Activated CD8-positive, alpha-beta T cell treated with anti-CD3 and anti-CD28 coated beads, Interleukin-2, amount 10 ng/mL, durations not matched to agents 7 days and 5 days (primary cell): ENCODE data around the gene EPHA8. TPM values are rescaled to one million over a fixed set of nuclear protein-coding genes. Genes with fewer than 3 reads are reported as not detected.

ENCODE experiments used
- ATAC-seq: fragments of 150-1000 bp; cut with Tn5 transposase; one replicate; pipeline ENCODE4 v1.10.0; 2021; ENCODE audit warnings: moderate library complexity
- CTCF ChIA-PET: fragments of 350-600 bp; sonication (Branson Sonifier 250); formaldehyde crosslinking; loops from one replicate; lab custom pipeline; 2021; ENCODE audit warnings: antibody characterized with exemption; lab: Charles Lee
- POLR2A ChIA-PET: fragments of 350-600 bp; sonication (Branson Sonifier 250); formaldehyde crosslinking; loops from one replicate; lab custom pipeline; 2021; ENCODE audit warnings: antibody characterized with exemption; lab: Charles Lee
- DNase-seq: peaks from one replicate; pipeline ENCODE4 v3.0.0-alpha.2; 2020
- H3K27ac Mint-ChIP-seq: one replicate; pipeline ENCODE4 v1.8.0; 2021; ENCODE audit warnings: mild to moderate bottlenecking, mixed read lengths
- H3K27me3 Mint-ChIP-seq: one replicate; pipeline ENCODE4 v1.8.0; 2021; ENCODE audit warnings: low read depth, mixed read lengths
- H3K36me3 Mint-ChIP-seq: one replicate; pipeline ENCODE4 v1.8.0; 2021; ENCODE audit warnings: low read depth, mixed read lengths
- H3K4me1 Mint-ChIP-seq: one replicate; pipeline ENCODE4 v1.8.0; 2021; ENCODE audit warnings: low read depth, mixed read lengths
- H3K4me3 Mint-ChIP-seq: one replicate; pipeline ENCODE4 v1.8.0; 2021; ENCODE audit warnings: mild to moderate bottlenecking, mixed read lengths
- H3K9me3 Mint-ChIP-seq: one replicate; pipeline ENCODE4 v1.8.0; 2022; ENCODE audit warnings: mixed read lengths; ENCODE audit not compliant: insufficient read depth
- total RNA-seq, 2 experiments: library from RNA; stranded (reverse); gene quantifications; one replicate each; pipeline ENCODE4 v1.2.3, GENCODE V29; 2021

Gene EPHA8
- total RNA-seq, 2 experiments from 2014 or later: not detected

- H3K27ac Mint-ChIP-seq: no peak overlapping the region
- CTCF ChIA-PET: no interaction called here
- ATAC-seq (no peak), DNase-seq (no peak)
- POLR2A ChIA-PET: interaction anchor here (1.5 kb wide), 1 partner anchor 11 kb away, joined by 4 read pairs; no protein-coding TSS in a partner anchor
- H3K36me3 Mint-ChIP-seq: no peaks in the 10 kb centered on the region
- no peaks in the 10 kb centered on the region for H3K27me3 Mint-ChIP-seq
- no peak overlapping the region for H3K4me3 Mint-ChIP-seq
- H3K9me3 Mint-ChIP-seq: no peaks in the 10 kb centered on the region
- peaks cover 22% of the 10 kb centered on the region for H3K4me1 Mint-ChIP-seq
Measured at GRCh38 chr1:22537441-22538139, 25.7 kb upstream of the EPHA8 start.

- DNase-seq (no peak), ATAC-seq (no peak)
- ChIA-PET POLR2A (no interaction called here), CTCF (interaction anchor here (0.7 kb wide), 1 partner anchor 398 kb away, joined by 3 read pairs; no protein-coding TSS in a partner anchor)
- Mint-ChIP-seq H3K27ac (peak overlapping the region; percentile 12), H3K4me1 (peaks cover 22% of the 10 kb centered on the region), H3K4me3 (no peak overlapping the region), H3K36me3 (no peaks in the 10 kb centered on the region), H3K27me3 (no peaks in the 10 kb centered on the region), H3K9me3 (no peaks in the 10 kb centered on the region)
Measured at GRCh38 chr1:22539510-22540118, 23.7 kb upstream of the EPHA8 start.

DNA sequence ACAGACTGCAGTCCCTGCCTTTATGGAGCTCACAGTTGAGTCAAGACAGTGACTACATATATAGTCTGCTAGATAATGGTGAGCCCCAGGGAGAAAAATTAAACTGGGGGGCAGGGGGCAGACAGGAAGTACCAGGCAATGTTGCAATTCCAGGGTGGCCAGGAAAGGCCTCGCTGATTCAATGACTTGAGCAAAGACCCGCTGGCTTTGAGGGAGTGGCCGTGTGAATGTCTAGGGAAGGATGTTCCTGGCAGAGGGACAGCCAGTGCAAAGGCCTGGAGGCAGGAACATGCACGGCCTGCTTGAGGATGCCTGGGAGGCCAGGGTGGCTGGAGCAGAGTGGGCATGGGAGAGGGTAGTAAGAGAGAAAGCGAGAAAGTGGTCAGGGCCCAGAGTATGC lies 23.0 kb upstream of the EPHA8 start:
- H3K27me3 Mint-ChIP-seq: no peaks in the 10 kb centered on the region
- DNase-seq (no peak), ATAC-seq (no peak)
- H3K4me1 Mint-ChIP-seq: peaks cover 22% of the 10 kb centered on the region
- no peaks in the 10 kb centered on the region for H3K36me3 Mint-ChIP-seq
- no peaks in the 10 kb centered on the region for H3K9me3 Mint-ChIP-seq
- peak overlapping the region; percentile 49 for H3K27ac Mint-ChIP-seq
- ChIA-PET CTCF (interaction anchor here (0.7 kb wide), 1 partner anchor 399 kb away, joined by 3 read pairs; no protein-coding TSS in a partner anchor), POLR2A (no interaction called here)
- no peak overlapping the region for H3K4me3 Mint-ChIP-seq

DNA sequence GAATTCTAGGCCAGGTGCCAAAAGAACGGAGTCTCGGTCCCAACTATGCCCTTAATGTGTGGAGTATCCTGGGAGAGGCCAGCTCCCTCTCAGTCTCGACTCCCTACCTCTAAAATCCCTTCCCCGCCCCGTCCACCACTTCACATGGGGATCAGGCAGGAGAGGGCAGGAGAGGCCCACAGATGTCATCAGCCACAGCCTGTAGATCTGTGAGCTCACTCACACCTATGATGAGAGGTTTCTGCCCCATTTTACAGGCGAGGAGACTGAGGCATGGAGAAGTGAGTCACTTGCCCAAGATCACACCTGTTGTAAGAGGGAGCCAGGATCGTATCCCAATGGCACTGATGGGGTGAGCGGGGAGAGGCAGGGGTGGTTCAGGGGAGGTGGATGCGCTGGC lies 20.4 kb upstream of the EPHA8 start:
- POLR2A ChIA-PET: no interaction called here

GRCh38 chr1:22543679-22544078 lies 19.6 kb upstream of the EPHA8 start:
- POLR2A ChIA-PET: no interaction called here
- no peaks in the 10 kb centered on the region for H3K36me3 Mint-ChIP-seq
- no peak overlapping the region for H3K4me3 Mint-ChIP-seq
- H3K27me3 Mint-ChIP-seq: peaks cover 17% of the 10 kb centered on the region
- no peak overlapping the region for H3K27ac Mint-ChIP-seq
- ATAC-seq (no peak), DNase-seq (no peak)
- CTCF ChIA-PET: no interaction called here
- H3K4me1 Mint-ChIP-seq: peaks cover 14% of the 10 kb centered on the region
- H3K9me3 Mint-ChIP-seq: no peaks in the 10 kb centered on the region

More for the DNA sequence above, 20.4 kb upstream of the EPHA8 start:
- CTCF ChIA-PET: no interaction called here
- Mint-ChIP-seq H3K27me3 (peaks cover 12% of the 10 kb centered on the region), H3K4me1 (peaks cover 22% of the 10 kb centered on the region), H3K4me3 (no peak overlapping the region), H3K9me3 (no peaks in the 10 kb centered on the region), H3K27ac (no peak overlapping the region), H3K36me3 (no peaks in the 10 kb centered on the region)
- DNase-seq (no peak), ATAC-seq (no peak)

DNA sequence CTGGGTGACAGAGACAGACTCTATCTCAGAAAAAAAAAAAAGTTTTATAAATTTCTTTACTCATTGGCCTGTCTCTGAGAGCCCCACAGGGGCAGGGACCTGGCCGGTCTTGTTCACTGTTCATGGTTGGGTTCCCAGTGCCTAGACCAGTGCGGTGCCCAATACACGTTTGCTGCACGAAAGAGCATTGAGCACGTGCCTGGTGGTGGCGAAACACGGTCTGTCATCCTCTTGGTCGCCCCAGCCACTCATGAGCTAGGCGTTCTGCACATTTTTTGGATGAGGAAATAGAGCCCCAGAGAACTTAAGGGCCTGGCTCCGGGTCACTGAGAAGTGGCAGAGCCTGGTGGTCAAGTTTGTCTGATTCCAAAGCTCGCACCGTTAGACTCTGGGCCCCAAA lies 18.7 kb upstream of the EPHA8 start:
- ChIA-PET CTCF (no interaction called here), POLR2A (no interaction called here)
- no peak for DNase-seq
- Mint-ChIP-seq H3K4me1 (peaks cover 6% of the 10 kb centered on the region), H3K27ac (no peak overlapping the region), H3K27me3 (peaks cover 23% of the 10 kb centered on the region), H3K4me3 (no peak overlapping the region), H3K9me3 (no peaks in the 10 kb centered on the region), H3K36me3 (no peaks in the 10 kb centered on the region)
- no peak for ATAC-seq

DNA sequence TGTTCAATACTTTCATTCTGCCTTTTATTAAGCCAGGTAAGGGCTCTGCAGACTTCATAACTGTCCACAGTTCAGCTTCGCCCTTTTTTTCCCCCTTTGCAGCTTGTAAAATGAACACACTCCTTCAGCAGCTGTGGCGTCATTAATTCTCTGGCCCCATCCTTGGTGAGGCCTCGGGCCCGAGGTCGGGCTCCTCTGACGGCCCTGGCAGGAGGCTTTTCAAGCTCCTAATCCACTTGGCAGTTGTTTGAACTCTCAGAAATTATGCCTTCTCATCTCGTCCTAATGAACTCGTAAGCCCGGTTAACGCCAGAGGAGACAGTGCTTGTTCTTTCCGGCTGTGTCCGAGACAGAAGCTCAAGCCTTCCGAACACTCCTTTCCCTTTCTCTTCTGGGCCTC lies 18.1 kb upstream of the EPHA8 start:
- Mint-ChIP-seq H3K36me3 (no peaks in the 10 kb centered on the region), H3K9me3 (no peaks in the 10 kb centered on the region), H3K27ac (no peak overlapping the region), H3K4me1 (peaks cover 1% of the 10 kb centered on the region), H3K4me3 (no peak overlapping the region), H3K27me3 (peaks cover 23% of the 10 kb centered on the region)
- POLR2A ChIA-PET: no interaction called here
- no peak for ATAC-seq
- CTCF ChIA-PET: no interaction called here
- no peak for DNase-seq

DNA sequence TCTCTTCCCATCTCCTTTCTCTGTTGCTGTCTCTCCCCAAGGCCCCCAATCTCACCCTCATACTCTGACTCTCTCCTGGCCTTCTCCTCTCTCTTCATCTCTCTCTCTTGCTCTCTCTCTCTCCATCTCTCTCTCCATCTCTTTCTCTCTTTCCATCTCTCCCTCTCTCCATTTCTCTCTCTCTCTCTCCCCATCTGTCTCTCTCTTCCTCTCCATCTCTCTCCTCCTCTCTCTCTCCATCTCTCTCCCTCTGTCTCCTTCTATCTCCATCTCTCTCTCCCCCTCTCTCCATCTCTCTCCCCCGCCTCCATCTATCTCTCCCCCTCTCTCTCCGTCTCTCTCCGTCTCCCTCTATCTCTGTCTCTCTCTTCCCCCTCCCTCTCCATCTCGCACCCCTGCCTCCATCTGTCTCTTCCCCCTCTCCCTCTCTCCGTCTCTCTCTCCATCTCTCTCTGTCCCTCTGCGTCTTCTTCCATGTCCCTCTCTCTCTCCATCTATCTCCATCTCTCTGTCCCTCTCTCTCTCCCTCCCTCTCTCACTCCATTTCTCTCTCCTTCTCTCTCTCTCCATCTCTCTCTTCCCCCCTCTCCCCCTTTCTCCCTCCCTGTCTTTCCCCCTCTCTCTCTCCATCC lies 16.0 kb upstream of the EPHA8 start:
- Mint-ChIP-seq H3K36me3 (no peaks in the 10 kb centered on the region), H3K4me1 (no peaks in the 10 kb centered on the region), H3K27me3 (peaks cover 23% of the 10 kb centered on the region), H3K9me3 (no peaks in the 10 kb centered on the region), H3K27ac (no peak overlapping the region), H3K4me3 (no peak overlapping the region)
- CTCF ChIA-PET: no interaction called here
- POLR2A ChIA-PET: no interaction called here
- ATAC-seq (no peak), DNase-seq (no peak)

DNA sequence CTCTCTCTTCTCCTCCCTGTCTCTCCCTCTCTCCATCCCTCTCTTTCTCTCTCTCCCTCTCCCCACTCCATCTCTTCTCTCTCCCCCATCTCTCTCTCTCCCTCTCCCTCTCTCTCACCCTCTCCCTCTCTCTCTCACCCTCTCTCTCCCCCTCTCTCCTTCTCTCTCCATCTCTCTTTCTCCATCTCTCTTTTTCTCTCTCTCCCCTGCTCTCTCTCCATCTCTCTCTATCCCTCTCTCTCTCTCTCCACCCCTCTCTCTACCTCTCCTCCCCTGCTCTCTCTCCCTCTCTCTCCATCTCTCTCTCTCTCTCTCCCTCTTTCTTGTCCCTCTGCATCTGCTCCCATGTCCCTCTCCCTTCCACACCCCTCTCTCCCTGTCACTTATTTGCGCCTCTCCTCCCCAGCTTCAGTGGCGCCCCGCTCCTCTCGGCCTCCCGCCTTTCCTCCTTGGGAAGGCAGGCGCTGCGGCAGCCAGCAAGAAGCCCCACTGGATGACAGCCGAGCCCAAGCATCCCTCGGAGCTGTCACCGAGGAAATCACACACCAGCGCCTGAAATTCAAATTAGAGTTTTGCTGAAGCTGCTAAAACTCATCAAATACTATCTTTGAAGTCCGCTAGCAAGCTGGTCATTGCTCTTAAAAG lies 15.3 kb upstream of the EPHA8 start:
- ATAC-seq (no peak), DNase-seq (no peak)
- H3K36me3 Mint-ChIP-seq: no peaks in the 10 kb centered on the region
- no peaks in the 10 kb centered on the region for H3K4me1 Mint-ChIP-seq
- H3K27me3 Mint-ChIP-seq: peaks cover 23% of the 10 kb centered on the region
- no peaks in the 10 kb centered on the region for H3K9me3 Mint-ChIP-seq
- ChIA-PET POLR2A (no interaction called here), CTCF (no interaction called here)
- no peak overlapping the region for H3K4me3 Mint-ChIP-seq
- no peak overlapping the region for H3K27ac Mint-ChIP-seq

- Mint-ChIP-seq H3K27ac (no peak overlapping the region), H3K4me3 (no peak overlapping the region), H3K9me3 (no peaks in the 10 kb centered on the region), H3K27me3 (peaks cover 32% of the 10 kb centered on the region), H3K36me3 (no peaks in the 10 kb centered on the region), H3K4me1 (no peaks in the 10 kb centered on the region)
- CTCF ChIA-PET: no interaction called here
- DNase-seq (no peak), ATAC-seq (no peak)
- POLR2A ChIA-PET: no interaction called here
Measured at GRCh38 chr1:22550021-22550420, 13.3 kb upstream of the EPHA8 start.

DNA sequence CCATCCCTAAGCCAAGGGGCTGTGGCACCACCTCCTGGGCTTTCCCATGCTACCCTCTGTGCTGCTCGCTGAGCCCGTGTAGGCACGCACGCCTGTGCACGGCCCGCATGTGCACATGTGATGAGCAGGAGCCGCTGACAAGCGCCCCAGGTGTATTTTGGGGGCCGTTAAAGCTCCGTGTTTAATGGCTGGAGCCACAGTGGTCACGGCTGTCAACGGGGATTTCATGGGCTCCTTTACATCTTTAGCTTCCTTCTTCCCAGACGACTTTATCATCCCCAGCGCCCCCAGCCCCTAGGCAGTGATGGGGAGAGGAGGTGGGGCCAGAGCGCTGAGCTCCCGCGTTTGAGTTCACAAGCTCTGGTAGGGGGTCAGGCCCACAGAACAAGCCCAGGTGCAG lies 11.7 kb upstream of the EPHA8 start:
- no peak for DNase-seq
- ATAC-seq: no peak
- no peaks in the 10 kb centered on the region for H3K9me3 Mint-ChIP-seq
- no peak overlapping the region for H3K4me3 Mint-ChIP-seq
- H3K27ac Mint-ChIP-seq: no peak overlapping the region
- no peaks in the 10 kb centered on the region for H3K36me3 Mint-ChIP-seq
- no peaks in the 10 kb centered on the region for H3K4me1 Mint-ChIP-seq
- ChIA-PET CTCF (no interaction called here), POLR2A (no interaction called here)
- H3K27me3 Mint-ChIP-seq: peaks cover 40% of the 10 kb centered on the region

DNA sequence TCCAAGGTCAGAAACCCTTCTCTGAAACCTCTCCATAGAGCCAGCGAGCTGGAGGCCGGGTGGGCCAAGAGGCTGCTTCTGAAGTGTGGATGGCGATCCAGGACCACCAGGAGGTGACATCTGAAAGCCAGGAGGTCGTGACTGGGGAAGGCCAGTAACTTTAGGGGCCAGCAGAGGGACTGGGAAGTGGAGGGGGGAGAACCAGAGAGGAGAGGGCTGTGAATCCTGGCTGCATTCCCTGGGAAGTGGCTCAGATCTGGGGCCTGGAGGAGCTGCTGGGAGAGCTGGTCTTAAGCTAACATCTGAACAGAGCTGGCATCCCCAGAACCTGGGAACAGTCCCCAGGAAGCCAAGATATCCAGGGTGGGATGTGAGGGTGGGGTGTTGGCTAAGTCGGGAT lies 11.3 kb upstream of the EPHA8 start:
- CTCF ChIA-PET: no interaction called here
- POLR2A ChIA-PET: no interaction called here
- no peak overlapping the region for H3K4me3 Mint-ChIP-seq
- ATAC-seq (no peak), DNase-seq (no peak)
- H3K9me3 Mint-ChIP-seq: no peaks in the 10 kb centered on the region
- no peak overlapping the region for H3K27ac Mint-ChIP-seq
- no peaks in the 10 kb centered on the region for H3K36me3 Mint-ChIP-seq
- H3K4me1 Mint-ChIP-seq: no peaks in the 10 kb centered on the region
- H3K27me3 Mint-ChIP-seq: peaks cover 41% of the 10 kb centered on the region
